D721Med (cell line): ENCODE data around the gene ADNP2.

Experiments
- DNase-seq: peaks from one replicate; pipeline ENCODE4 v3.0.0; 2011; ENCODE audit warnings: low spot score; ENCODE audit not compliant: insufficient read length
- FAIRE-seq: peaks from 2 replicates; lab custom pipeline; 2011; peaks lifted over from hg19 to GRCh38; lab: Jason Lieb, UNC
- TF ChIP-seq, protein P1 (sequence below): IDR thresholded peaks from 2 replicates; pipeline ENCODE4 v1.5.1; 2012; ENCODE audit warnings: mild to moderate bottlenecking, control low read depth; ENCODE audit not compliant: insufficient read depth; ENCODE audit errors: missing control alignments

ADNP2 gene

DNA sequence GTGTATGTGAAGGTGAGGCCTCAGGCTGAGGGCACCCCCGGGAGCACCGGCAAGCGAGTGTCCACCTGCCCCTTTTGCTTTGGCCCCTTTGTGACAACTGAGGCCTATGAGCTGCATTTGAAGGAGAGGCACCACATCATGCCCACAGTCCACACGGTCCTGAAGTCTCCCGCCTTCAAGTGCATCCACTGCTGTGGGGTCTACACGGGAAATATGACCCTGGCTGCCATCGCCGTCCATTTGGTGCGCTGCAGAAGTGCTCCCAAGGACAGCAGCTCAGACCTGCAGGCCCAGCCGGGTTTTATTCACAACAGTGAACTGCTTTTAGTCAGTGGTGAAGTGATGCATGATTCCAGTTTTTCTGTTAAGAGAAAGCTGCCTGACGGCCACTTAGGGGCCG is 28.9 kb downstream of the ADNP2 start:
- DNase-seq (no peak), FAIRE-seq (no peak)
- TF ChIP-seq, protein P1, sequence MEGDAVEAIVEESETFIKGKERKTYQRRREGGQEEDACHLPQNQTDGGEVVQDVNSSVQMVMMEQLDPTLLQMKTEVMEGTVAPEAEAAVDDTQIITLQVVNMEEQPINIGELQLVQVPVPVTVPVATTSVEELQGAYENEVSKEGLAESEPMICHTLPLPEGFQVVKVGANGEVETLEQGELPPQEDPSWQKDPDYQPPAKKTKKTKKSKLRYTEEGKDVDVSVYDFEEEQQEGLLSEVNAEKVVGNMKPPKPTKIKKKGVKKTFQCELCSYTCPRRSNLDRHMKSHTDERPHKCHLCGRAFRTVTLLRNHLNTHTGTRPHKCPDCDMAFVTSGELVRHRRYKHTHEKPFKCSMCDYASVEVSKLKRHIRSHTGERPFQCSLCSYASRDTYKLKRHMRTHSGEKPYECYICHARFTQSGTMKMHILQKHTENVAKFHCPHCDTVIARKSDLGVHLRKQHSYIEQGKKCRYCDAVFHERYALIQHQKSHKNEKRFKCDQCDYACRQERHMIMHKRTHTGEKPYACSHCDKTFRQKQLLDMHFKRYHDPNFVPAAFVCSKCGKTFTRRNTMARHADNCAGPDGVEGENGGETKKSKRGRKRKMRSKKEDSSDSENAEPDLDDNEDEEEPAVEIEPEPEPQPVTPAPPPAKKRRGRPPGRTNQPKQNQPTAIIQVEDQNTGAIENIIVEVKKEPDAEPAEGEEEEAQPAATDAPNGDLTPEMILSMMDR = no peak

DNA sequence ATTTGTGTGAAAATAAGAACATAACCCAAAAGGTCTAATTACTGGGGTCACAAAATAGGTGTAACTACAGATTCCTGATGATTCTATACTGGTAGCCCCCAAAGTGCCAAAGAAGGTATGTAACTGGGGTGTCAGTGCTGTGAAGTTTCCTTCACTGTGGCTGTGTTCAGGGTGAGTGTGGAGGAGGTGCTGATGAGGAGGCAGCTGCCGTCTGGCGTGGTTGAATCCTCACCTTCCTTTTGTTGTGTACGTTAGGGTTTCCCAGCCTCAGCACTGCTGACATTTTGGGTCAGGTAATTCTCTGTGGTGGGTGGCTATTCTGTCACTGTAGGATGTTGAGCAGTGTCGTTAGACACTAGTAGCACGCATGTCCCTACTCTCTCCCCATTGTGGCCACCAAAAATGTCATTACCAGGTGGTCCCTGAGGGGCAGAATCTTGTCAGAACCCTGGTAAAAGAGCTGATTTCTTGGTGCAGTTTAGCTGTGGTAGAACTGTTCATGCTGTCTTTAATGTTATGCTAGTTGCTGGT is 31.5 kb downstream of the ADNP2 start:
- FAIRE-seq (no peak), DNase-seq (no peak)
- TF ChIP-seq, protein P1 = no peak

- FAIRE-seq = peak; percentile 98
- no peak for DNase-seq
- TF ChIP-seq, protein P1 = no peak
These were observed 34.8 kb downstream of the ADNP2 start for GRCh38 chr18:80143881-80144280.

DNA sequence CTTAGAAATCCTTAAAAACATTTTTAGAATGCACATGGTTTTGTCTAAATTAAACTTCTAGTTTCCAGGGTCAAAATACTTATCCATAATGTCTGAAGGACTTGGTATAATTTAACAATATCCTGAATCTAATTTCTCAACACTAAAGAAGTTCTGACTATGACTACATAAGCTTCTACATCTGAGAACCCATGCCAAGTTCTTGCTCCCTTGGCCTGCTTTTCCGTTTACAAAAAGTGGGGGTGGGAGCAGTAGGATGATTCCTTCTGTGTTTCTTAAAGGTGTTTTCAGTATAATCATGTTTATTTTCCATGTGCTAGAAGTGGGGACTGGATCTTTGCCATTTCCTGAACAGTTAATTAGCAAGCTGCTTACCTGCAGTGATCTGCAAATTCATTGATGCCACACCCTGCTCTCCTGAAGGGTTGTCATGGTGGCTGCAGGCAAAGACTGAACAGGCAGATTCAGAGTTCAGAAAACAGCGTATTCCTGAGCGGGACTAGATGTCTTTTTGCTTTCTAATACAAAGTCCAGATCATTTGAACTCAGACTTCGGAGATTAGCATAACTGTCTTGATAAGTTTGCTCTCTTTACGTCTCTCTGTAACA is 36.2 kb downstream of the ADNP2 start:
- TF ChIP-seq, protein P1 = no peak
- FAIRE-seq = no peak
- DNase-seq = no peak

- DNase-seq (no peak), FAIRE-seq (no peak)
- TF ChIP-seq, protein P1 = no peak
These were observed 38.0 kb downstream of the ADNP2 start for GRCh38 chr18:80147037-80147417.

GRCh38 chr18:80147418-80148325 is 38.6 kb downstream of the ADNP2 start:
- TF ChIP-seq, protein P1 = no peak
- no peak for FAIRE-seq

More at GRCh38 chr18:80147418-80148325, 38.6 kb downstream of the ADNP2 start:
- DNase-seq = peak; percentile 49
